Left kidney (tissue), 8 donors: ENCODE measurements around the gene MINPP1. TPM values are rescaled to one million over a fixed set of nuclear protein-coding genes. Genes with fewer than 3 reads are reported as not detected.
"Not testable (repeated sequence)": the region's sequence is repeated elsewhere in the genome, so short reads cannot be mapped to it uniquely, and the experiment has no call there.

Source experiments
- DNase-seq: peaks from one replicate; pipeline ENCODE4 v3.0.0-alpha.2; 2013
- long read RNA-seq, 8 donors: transcript quantifications; one replicate each; lab custom pipeline, GENCODE V29; 2026
- polyA plus RNA-seq: library from polyadenylated mRNA; unstranded; fragments of 120-200 nt; gene quantifications from one replicate; pipeline ENCODE4 v1.2.1, GENCODE V29; 2013; ENCODE audit not compliant: insufficient read length

Gene MINPP1
- 42.6 TPM for polyA plus RNA-seq
- long read RNA-seq, donor 1, transcript MINPP1-202 (5 exons, 2,415 nt), result major isoform, 10 of 10 reads
- long read RNA-seq, donor 1, partial matches to known transcripts, result 0 of 10 reads
- long read RNA-seq, donor 1, other reads (novel, unspliced or antisense), result 0 of 10 reads
- long read RNA-seq, donor 2, transcript MINPP1-202 (5 exons, 2,415 nt), result major isoform, 10 of 38 reads
- long read RNA-seq, donor 2, partial matches to known transcripts, result 28 of 38 reads
- long read RNA-seq, donor 2, other reads (novel, unspliced or antisense), result 0 of 38 reads
- long read RNA-seq, donor 3, transcript MINPP1-202 (5 exons, 2,415 nt), result major isoform, 9 of 30 reads
- long read RNA-seq, donor 3, partial matches to known transcripts, result 21 of 30 reads
- long read RNA-seq, donor 3, other reads (novel, unspliced or antisense), result 0 of 30 reads
- long read RNA-seq, donor 4, result 0 reads
- long read RNA-seq, donor 5, transcript MINPP1-202 (5 exons, 2,415 nt), result major isoform, 18 of 18 reads
- long read RNA-seq, donor 5, partial matches to known transcripts, result 0 of 18 reads
- long read RNA-seq, donor 5, other reads (novel, unspliced or antisense), result 0 of 18 reads
- long read RNA-seq, donor 6, transcript MINPP1-202 (5 exons, 2,415 nt), result major isoform, 19 of 49 reads
- long read RNA-seq, donor 6, partial matches to known transcripts, result 30 of 49 reads
- long read RNA-seq, donor 6, other reads (novel, unspliced or antisense), result 0 of 49 reads
- long read RNA-seq, donor 7, transcript MINPP1-202 (5 exons, 2,415 nt), result major isoform, 23 of 25 reads
- long read RNA-seq, donor 7, partial matches to known transcripts, result 0 of 25 reads
- long read RNA-seq, donor 7, other reads (novel, unspliced or antisense), result 0 of 25 reads
- long read RNA-seq, donor 8, transcript MINPP1-202 (5 exons, 2,415 nt), result major isoform, 7 of 21 reads
- long read RNA-seq, donor 8, partial matches to known transcripts, result 14 of 21 reads
- long read RNA-seq, donor 8, other reads (novel, unspliced or antisense), result 0 of 21 reads

GRCh38 chr10:87504640-87505365 lies at the start of gene MINPP1:
TSS of gene MINPP1 (plus strand) at chr10:87504893. CDS start at chr10:87504916, 23 bp downstream.
- peak; percentile 75 for DNase-seq

- DNase-seq, result not testable (repeated sequence)
These were observed 48.0 kb upstream of the MINPP1 start for GRCh38 chr10:87456586-87457220.

GRCh38 chr10:87461751-87462150 lies 42.9 kb upstream of the MINPP1 start:
- not testable (repeated sequence) for DNase-seq

- DNase-seq, result not testable (repeated sequence)
These were observed 37.8 kb upstream of the MINPP1 start for GRCh38 chr10:87466849-87467248.

GRCh38 chr10:87488733-87489132 lies 16.0 kb upstream of the MINPP1 start:
- not testable (repeated sequence) for DNase-seq

GRCh38 chr10:87490285-87490684 lies 14.4 kb upstream of the MINPP1 start:
- not testable (repeated sequence) for DNase-seq

GRCh38 chr10:87492450-87492849 lies 12.2 kb upstream of the MINPP1 start:
- not testable (repeated sequence) for DNase-seq

GRCh38 chr10:87495446-87495845 lies 9.2 kb upstream of the MINPP1 start:
- not testable (repeated sequence) for DNase-seq

GRCh38 chr10:87497386-87497785 lies 7.3 kb upstream of the MINPP1 start:
- not testable (repeated sequence) for DNase-seq

GRCh38 chr10:87498106-87498789 lies 6.4 kb upstream of the MINPP1 start:
- not testable (repeated sequence) for DNase-seq

- DNase-seq, result no peak
These were observed 4.0 kb upstream of the MINPP1 start for GRCh38 chr10:87500646-87501048.

- DNase-seq, result no peak
These were observed 1.3 kb upstream of the MINPP1 start for GRCh38 chr10:87503401-87503800.

GRCh38 chr10:87503886-87504285 lies 807 bp upstream of the MINPP1 start:
- no peak for DNase-seq

- DNase-seq, result no peak
These were observed 420 bp upstream of the MINPP1 start for GRCh38 chr10:87504307-87504639.

GRCh38 chr10:87505366-87506111 lies 846 bp downstream of the MINPP1 start:
- peak; percentile 50 for DNase-seq

GRCh38 chr10:87506956-87507355 lies 2.3 kb downstream of the MINPP1 start:
- no peak for DNase-seq

GRCh38 chr10:87507879-87508483 lies 3.3 kb downstream of the MINPP1 start:
- DNase-seq, result no peak

GRCh38 chr10:87508837-87509236 lies 4.1 kb downstream of the MINPP1 start:
- no peak for DNase-seq

GRCh38 chr10:87510025-87510424 lies 5.3 kb downstream of the MINPP1 start:
- no peak for DNase-seq

GRCh38 chr10:87511526-87511925 lies 6.8 kb downstream of the MINPP1 start:
- DNase-seq, result no peak
